Upper lobe of left lung (tissue), 4 donors: Measurements from ENCODE around the gene MATK.
"Not testable (repeated sequence)": the region's sequence is repeated elsewhere in the genome, so short reads cannot be mapped to it uniquely, and the experiment has no call there.

Experiments
- POLR2A ChIP-seq, 4 donors: fragments of 450-650 bp; IDR thresholded peaks; one replicate each; pipeline ENCODE4 v1.5.1; 2016 to 2017; ENCODE audit warnings: antibody characterized with exemption in 4 of 4, mild to moderate bottlenecking in 2 of 4
- POLR2AphosphoS5 ChIP-seq, 2 donors: sonication (generic); formaldehyde crosslinking; IDR thresholded peaks; one replicate each; pipeline ENCODE4 v1.5.1; 2017; ENCODE audit warnings: antibody characterized with exemption in 2 of 2
- TF ChIP-seq, protein P1 (sequence below), 6 experiments: fragments of 450-650 bp in 4 of 6; fragments of 200-600 bp in 2 of 6; sonication (generic) in 2 of 6; IDR thresholded peaks; one replicate each; pipeline ENCODE4 v1.5.1; 2016 to 2019; ENCODE audit warnings: antibody characterized with exemption in 6 of 6

DNA sequence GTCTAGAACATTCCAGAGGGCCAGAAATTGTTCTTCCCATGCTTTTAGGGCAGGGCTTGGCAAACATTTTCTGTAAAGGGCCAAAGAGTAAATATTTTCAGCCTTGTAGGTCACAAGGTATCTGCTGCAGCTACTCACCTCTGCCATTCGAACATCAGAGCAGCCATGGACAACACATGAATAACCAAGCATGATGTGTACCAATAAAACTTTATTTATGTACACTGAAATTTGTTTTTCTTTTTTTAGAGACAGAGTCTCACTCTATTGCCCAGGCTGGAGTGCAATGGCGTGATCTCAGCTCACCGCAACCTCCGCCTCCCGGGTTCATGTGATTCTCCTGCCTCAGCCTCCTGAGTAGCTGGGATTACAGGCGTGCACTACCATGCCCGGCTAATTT is 28.5 kb downstream of the MATK start:
- TF ChIP-seq, protein P1, sequence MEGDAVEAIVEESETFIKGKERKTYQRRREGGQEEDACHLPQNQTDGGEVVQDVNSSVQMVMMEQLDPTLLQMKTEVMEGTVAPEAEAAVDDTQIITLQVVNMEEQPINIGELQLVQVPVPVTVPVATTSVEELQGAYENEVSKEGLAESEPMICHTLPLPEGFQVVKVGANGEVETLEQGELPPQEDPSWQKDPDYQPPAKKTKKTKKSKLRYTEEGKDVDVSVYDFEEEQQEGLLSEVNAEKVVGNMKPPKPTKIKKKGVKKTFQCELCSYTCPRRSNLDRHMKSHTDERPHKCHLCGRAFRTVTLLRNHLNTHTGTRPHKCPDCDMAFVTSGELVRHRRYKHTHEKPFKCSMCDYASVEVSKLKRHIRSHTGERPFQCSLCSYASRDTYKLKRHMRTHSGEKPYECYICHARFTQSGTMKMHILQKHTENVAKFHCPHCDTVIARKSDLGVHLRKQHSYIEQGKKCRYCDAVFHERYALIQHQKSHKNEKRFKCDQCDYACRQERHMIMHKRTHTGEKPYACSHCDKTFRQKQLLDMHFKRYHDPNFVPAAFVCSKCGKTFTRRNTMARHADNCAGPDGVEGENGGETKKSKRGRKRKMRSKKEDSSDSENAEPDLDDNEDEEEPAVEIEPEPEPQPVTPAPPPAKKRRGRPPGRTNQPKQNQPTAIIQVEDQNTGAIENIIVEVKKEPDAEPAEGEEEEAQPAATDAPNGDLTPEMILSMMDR (IDR thresholded peaks at IDR 0.05) = not testable (repeated sequence)
- not testable (repeated sequence) for TF ChIP-seq POLR2A, POLR2AphosphoS5 (IDR thresholded peaks at IDR 0.05)
